AG09319 (cell line): ENCODE results near the gene RAPGEF5.

ENCODE experiments used
- DNase-seq: peaks from one replicate; pipeline ENCODE4 v3.0.0-alpha.2; 2010; ENCODE audit warnings: low read depth; ENCODE audit errors: extremely low read depth
- CTCF ChIP-seq: IDR thresholded peaks from 2 replicates; pipeline ENCODE4 v1.5.1; 2011; ENCODE audit warnings: low read depth, mild to moderate bottlenecking, inconsistent platforms, low read length, moderate library complexity

Gene RAPGEF5

GRCh38 chr7:22287412-22287811 lies 69.5 kb downstream of the RAPGEF5 start:
- TF ChIP-seq CTCF: no peak
- DNase-seq: no peak

GRCh38 chr7:22286436-22286835 lies 70.5 kb downstream of the RAPGEF5 start:
- no peak for DNase-seq
- no peak for TF ChIP-seq CTCF

- DNase-seq: no peak
- TF ChIP-seq CTCF: no peak
Measured at GRCh38 chr7:22281481-22281880, 75.5 kb downstream of the RAPGEF5 start.

GRCh38 chr7:22280031-22280430 lies 76.9 kb downstream of the RAPGEF5 start:
- no peak for TF ChIP-seq CTCF
- DNase-seq: no peak

- DNase-seq: no peak
- TF ChIP-seq CTCF: no peak
Measured at GRCh38 chr7:22278660-22279059, 78.3 kb downstream of the RAPGEF5 start.

- DNase-seq: no peak
- TF ChIP-seq CTCF: no peak
Measured at GRCh38 chr7:22277375-22277774, 79.6 kb downstream of the RAPGEF5 start.

- no peak for TF ChIP-seq CTCF
- no peak for DNase-seq
Measured at GRCh38 chr7:22275661-22276060, 81.3 kb downstream of the RAPGEF5 start.
